Fibroblast of lung (primary cell): Measurements from ENCODE around the gene MLLT10.

Experiments used
- CTCF ChIP-seq, 2 donors: IDR thresholded peaks in 1 of 2; conservative IDR thresholded peaks in 1 of 2; 1 replicate in 1 of 2; 2 replicates in 1 of 2; pipeline ENCODE4 v1.5.1; 2011 to 2012; ENCODE audit warnings: low read length in 2 of 2, control low read depth in 1 of 2, inconsistent platforms in 1 of 2, low read depth in 1 of 2, mild to moderate bottlenecking in 1 of 2
- EZH2 ChIP-seq: IDR thresholded peaks from 2 replicates; pipeline ENCODE4 v1.5.1; 2012; ENCODE audit warnings: low read length, control low read depth, mild to moderate bottlenecking; ENCODE audit errors: missing control alignments

GRCh38 chr10:21524526-21525366 is 9.3 kb upstream of the MLLT10 start:
- TF ChIP-seq CTCF (conservative IDR thresholded peaks at IDR 0.05 in 1 of 2, IDR thresholded peaks at IDR 0.05 in 1 of 2; ENCODE audit: low read depth in 1 of 2, low read length in 2 of 2), result no peak
- no peak for TF ChIP-seq EZH2
